HG03175 (cell line): ENCODE data around the gene CNKSR3.
A peak's percentile ranks its signal among the peaks of the same experiment; 100 is the strongest.
"Not testable (repeated sequence)": the region's sequence is repeated elsewhere in the genome, so short reads cannot be mapped to it uniquely, and the experiment has no call there.

Experiments used
- ATAC-seq: cut with Tn5 transposase; IDR thresholded peaks from one replicate; pipeline ENCODE4 v1.9.1; 2021; ENCODE audit warnings: mild to moderate bottlenecking, moderate library complexity; ENCODE audit not compliant: unreplicated experiment

The CNKSR3 gene

DNA sequence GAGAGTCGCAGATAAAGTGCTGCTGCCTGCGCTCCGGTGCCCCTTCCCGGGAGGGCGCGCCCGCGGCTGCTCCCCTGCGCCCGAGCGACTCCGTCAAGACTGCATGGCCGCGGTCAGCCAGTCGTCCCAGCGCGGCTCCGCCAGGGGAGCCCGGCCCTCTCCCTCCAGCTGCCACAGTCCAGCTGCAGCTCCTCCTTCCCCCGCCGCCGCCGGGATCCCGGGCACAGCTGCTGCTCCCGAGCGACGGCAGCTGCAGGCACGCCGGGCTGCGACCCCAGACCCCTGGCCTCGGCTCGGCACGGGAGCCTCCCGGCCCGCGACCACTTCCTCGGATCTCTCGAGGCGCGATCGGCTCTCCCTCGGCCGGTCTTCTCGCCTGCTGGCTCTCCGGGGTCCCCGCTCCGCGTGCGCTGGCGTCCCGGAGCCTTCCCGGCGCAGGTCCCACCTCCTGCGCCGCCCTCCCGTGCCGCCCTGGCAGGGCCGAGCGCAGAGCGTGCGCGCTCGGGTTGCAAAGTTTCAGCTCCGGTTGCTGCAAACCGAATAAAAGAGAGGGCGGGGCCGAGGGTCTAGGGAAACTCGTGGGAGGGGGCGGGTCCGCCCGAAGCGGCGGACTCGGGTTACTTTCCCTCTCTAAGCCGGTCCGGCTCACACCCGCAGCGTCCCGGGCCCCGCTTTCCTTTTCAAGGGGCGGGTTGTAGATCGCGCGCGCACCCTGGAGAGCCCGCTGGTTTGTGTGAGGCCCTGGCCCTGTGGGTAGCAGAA, at the start of gene CNKSR3:
CNKSR3 (minus strand) TSS at position 542 of the 762 bp plus-strand sequence. CDS start 571 bp downstream, outside the sequence.
- peak; percentile 66 for ATAC-seq

DNA sequence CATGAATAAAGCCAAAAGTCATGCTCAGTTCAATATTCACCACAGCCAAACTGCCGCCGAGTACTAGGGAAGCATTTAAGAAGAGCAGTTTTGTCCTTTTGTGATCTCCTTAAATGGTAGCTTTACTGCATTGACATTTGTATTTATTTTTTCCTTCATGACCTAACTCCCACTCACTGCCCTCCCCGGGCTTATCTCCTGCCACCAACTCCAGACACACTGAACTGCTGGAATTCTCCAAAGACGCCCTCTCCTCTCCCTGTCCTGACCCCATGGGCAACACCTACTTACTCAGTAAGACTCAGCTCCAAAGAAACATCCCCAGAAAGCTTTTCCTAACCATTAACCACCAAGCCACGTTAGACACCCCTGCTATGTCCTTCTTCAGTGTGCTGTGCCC, 48.5 kb upstream of the CNKSR3 start:
- ATAC-seq = no peak

DNA sequence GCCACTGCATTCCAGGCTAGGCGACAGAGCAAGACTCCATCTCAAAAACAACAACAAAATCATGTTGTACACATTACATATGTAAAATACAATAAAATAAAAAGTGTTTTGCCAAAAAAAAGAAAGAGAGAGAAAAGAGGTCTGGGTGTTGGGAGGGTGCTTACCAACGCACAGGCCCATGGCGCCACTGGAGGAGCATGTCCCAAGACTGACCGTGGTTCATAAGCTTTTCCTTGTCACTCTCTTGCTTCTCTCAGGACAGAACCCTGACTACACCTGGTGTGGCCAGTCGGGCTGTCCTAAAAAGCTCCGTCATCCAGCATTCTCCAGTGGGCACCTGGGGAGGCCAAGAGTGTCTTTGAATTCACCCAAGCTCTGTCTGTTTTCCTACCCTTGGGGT, 48.0 kb upstream of the CNKSR3 start:
- no peak for ATAC-seq

DNA sequence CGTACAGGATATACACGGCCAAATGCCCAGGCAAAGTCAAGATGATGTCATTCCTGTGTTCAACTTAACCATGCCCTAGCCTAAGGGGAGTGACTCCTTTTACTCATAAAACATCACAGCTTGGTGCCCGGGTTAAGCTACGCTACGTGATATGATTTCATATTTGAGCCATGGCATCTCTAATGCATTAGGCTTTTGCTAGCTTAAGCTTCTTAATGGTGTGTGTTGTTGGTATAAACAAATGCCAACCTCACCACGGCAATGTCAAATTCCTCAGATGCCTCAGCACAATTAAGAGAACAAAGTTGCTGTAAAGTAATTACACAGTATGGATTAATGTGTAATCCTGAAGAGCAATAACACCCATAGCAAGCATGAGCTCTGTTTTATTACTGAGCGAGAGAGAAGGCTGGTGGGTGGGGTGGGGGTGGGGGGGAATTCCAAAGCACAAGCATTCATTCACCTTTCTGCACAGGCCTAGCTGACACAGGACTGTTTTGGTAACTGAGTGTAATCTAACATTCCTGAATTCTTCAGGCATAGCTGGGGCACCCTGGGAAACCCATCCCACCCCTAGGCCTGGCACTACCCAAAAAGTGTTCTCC, 44.7 kb upstream of the CNKSR3 start:
- no peak for ATAC-seq

DNA sequence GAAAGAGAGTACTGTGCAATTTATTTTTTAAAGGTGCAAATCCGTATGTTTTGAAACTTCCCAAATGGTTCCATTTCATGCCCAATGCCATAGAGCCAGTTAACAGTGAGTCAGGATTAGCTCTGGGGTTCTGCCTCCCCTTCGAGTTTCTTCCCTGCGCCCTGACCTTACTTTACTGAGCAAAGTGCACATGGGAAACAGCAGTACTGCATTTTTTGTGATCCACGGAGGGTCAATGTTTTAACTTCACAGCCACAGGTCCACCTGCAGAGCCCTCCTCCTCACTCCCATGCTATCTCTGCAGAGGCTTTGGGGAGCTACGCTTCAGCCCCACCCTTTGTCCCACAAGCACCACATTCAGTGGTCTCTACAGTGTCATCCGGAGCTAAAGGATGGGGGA, 44.0 kb upstream of the CNKSR3 start:
- ATAC-seq = no peak

DNA sequence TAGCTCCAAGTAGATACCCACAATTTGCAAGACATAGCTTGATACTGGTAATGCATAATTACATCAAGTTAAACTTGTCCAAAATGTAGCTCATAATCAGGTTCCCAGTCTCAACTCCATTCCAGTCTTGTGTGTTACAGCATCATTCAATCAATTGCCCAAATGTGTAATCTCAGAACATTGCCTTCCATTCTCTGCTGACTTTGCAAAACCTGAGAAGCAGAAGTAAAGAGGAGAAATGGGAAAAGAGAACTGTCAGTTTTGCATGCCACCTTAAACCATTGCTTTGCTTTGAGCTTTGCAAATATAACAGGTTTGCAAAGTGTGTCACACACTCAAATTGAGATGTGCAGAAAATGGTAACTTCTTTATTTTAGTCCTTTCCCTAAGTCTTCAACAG, 40.3 kb upstream of the CNKSR3 start:
- no peak for ATAC-seq

DNA sequence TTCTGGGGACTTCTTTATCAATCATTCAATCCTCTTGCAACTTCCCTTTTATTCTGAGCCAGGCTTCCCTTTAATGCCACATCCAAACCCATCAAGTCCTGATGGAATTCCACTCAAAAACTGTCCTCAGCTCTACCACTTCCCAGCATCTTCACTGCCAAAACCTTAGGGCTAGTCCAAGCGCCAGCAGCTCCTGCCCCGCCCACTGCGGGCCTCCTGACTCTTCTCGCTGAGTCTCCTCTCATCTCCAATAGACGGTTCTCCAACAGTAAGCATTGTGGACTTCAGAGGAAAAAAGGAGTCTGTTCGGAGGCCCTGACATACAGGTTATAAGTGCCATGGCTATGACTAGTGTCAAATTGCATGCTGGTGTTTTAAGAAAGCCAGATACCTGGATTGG, 38.7 kb upstream of the CNKSR3 start:
- ATAC-seq = no peak

DNA sequence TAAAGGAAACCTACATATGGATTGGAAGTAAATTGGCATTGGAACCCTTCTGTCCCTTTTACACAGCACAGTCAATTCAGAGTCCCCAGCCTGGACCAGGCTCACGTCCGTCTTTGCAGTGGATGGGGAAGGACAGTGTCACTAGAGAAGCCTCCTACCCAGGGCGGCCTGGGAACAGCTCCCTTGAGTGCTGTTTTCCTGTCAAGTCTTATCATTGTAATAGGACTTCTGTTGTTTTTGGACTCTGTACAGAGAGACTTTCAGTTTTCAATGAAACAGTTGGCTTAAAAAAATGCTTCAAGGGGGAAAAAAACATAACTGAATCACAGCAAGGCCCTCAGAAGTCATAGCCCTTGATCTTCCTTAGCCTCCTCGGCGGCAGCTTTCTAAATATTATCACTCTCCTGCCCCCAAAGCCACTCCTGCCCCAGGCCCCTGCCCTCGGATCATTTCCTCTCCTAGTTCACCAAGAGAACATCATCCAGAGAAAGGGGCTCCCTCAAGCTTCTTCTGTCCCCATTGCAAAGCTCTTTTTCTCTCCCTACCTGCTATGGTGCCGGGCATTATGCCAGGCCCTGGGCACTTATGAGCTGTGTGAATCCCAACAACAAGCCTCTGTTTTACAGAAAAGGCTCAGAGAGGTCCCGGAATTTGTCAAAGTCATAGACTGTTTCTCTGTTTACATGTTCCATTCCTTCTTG, 37.8 kb upstream of the CNKSR3 start:
- ATAC-seq = no peak

DNA sequence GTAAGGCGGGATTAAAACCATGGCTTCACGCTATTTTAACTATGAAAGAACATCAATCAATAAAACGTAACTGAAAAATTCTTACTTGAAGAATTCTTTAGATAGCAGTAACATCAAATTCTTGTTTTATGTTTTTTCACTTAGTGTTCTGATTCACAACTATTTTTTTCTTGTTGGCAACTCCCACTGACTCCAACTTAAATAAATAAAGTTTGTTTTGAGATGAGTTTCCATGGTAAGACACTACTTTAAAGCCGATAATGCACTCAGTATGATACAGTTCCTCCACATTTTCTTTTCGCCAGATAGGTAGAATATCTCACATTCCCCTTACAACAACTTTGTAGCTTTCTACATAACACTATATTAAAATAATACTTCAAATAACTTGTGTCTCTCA, 33.1 kb upstream of the CNKSR3 start:
- no peak for ATAC-seq

DNA sequence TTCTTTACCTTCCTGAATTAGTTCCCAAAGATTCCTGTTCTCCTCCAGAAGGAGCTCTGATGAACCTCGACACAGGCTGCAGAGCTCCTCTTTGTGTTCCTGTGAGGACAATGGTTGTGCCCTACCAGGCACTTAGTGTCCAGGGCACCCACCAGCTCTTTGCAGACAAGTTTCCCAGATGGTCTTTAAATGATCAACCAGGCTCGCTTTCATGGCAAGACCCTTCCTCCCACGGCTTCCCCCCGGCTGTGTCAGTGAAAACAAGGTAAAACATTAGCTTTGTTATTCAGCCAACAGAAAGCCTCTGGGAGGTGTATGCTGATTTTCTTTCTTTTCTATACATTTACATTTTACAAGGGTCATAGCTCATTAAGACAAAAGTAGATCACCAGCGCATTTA, 32.3 kb upstream of the CNKSR3 start:
- no peak for ATAC-seq

DNA sequence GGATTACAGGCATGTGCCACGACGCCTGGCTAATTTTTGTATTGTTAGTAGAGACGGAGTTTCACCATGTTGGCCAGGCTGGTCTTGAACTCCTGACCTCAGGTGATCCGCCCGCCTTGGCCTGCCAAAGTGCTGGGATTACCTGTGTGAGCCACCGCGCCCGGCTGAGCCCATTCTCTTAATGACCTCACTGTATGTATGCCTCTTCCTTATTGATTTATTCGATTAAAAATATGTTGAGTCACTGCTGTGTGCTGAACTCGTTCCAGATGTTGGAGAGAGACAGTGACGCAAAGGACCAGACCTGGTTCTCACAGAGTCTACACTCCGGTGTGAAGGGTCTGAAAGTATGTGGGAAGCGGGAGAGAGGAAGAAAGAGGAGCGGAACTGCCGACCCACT, 31.4 kb upstream of the CNKSR3 start:
- ATAC-seq = not testable (repeated sequence)

DNA sequence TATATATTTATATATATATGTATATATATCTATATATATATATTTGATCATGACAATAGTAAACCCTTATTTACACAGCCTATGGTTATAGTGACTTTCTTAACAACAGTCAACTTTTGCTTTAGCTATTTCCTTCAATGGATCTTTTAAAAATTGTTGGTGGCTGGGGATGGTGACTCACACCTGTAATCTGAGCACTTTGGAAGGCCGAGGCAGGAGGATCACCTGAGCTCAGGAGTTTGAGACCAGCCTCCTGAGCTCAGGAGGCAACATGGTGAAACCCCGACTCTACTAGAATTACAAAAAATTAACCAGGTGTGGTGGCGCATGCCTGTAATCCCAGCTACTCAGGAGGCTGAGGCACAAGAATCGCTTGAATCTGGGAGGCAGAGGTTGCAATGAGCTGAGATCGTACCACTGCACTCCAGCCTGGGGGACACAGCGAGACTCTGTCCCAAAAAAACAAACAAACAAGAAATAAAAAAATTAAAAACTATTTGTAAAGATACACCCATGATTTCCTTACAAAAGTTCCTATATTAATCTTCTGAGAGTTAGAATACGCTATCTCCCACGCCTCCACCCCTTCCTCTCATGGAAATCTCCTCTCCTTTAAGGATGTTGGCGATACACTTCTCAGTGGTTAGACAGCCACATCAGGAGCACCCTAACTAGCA, 29.2 kb upstream of the CNKSR3 start:
- ATAC-seq = no peak

DNA sequence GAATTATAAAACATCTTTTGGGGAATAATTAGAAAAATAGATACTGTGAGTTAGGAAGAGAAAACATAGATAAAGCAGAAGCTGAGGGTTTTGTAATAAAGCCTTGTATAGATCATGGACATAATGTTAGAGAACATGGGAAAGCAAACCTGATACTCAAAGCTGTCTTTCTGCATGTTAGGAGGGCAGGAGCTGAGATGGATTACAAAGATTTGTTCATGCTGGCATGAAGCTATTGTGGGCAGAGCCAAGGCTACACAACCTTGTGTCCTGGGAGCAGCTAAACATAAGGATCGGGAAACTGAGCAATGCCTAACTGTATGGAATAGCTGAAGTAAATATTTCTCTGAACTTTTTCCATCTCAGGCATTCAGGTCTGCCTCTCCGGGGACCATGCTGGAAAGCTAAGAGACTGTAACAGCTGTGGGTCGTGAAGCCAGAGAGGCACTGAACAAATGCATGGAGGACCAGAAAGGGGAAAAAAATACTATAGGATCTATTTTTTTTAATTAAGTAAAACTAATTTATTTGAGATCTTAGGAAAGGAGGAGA, 28.2 kb upstream of the CNKSR3 start:
- no peak for ATAC-seq

DNA sequence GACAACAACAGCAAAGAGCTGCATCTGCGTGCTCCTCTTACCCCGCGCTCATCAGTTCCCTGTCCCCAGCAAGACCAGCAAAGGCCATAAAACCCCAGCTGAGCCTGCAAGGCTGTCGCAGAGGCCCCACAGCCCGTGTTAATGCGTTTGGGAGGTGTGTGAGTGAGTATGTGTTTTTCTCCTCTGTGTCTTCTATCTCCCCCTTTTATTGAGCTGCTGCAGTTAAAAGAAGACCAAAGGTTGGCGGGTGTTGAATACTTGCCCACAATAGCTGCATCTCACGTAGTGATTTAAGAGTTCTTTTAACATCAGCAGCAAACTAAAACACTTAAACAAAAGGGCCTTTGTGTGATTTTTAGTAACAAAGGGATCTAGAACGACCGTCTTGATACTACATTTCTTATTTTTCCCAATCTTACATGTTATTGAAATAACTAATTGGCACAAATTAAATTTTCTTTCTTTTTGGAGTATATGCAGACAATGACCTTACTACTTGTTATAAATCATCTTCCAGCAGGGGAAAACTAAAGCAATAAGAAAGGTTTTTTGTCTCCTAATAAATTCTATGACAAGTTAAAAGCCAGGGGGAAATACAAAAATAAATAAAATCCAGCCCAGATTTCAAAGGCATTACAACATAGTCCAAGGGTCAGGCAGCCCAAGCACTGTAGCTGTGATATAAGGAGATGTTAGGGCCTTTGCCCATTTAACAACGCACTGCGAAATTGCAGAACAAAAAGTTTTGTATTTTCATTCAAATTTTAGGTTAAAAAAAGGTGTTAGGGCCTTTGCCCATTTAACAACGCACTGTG, 27.2 kb upstream of the CNKSR3 start:
- no peak for ATAC-seq

DNA sequence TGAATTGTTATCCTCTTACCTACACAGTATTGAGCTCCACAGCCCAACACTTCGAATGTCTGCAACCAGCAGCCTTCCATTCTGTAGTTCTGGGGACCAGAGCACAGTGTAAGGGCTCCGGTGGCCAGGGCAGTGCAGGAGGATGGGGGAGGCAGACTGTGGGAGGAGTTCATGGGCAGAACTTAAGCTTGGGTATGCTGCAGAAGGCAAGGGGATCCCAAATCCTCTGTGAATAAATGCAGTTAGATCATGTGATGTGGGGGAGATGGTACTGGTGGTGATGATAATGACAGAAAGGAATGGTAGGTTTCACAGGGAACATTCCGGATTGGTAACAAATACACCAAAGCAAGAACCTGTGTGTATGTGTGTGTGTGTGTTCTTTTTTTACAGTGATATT, 26.5 kb upstream of the CNKSR3 start:
- ATAC-seq = no peak

DNA sequence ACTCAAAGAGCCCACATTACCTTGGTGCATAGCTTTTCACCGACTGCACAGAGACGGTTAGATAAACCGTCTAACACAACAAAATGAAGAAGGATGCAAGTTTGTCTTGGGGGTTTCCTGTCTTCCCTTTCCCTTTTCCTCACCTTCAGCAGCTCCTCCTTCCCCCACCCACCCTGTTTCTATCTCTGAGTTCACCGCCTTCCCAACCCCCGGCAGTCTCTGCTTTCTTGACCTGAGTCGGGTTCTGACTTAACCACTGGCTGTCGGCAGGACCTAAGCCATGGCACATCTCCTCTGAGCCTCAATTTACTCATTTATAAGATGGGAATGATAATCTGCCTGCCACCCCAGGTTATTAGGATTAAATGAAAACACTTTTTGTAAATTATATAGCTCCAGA, 25.8 kb upstream of the CNKSR3 start:
- ATAC-seq = no peak

DNA sequence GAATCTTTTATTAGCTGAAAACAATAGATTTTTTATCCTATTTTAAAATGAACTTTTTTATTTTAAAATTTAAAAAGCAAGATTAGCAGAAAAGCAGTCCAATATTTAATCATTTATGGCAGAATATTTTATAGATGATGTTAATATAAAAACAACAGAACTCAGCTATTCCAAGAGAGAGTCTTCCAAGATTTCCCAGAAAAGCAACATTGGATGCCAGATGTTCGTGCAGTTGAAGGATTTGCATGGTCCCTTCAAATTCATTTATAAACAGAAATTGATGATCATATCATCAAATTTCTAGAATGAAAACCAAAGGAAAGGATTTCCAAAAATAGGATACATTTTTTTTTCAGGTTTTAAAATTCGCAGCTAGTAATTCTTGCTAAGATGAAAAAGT, 25.4 kb upstream of the CNKSR3 start:
- no peak for ATAC-seq

DNA sequence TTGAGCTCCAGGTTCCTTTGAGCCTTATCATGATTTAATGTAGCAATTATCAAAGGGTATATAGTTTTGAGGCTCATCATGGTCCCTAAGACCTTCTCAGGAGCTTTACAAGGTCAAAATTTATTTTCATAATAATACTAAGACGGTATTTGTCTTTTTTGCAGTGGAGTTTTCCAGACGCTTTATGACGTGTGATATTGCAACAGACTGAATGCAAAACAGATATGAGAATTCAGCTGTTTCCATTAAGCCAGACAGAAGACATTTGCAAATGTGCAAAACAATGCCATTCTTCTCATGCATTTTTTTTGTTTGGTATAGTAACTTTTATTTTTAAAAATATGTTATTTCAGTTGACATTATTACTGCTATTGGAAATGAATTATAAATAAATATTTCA, 24.7 kb upstream of the CNKSR3 start:
- no peak for ATAC-seq

DNA sequence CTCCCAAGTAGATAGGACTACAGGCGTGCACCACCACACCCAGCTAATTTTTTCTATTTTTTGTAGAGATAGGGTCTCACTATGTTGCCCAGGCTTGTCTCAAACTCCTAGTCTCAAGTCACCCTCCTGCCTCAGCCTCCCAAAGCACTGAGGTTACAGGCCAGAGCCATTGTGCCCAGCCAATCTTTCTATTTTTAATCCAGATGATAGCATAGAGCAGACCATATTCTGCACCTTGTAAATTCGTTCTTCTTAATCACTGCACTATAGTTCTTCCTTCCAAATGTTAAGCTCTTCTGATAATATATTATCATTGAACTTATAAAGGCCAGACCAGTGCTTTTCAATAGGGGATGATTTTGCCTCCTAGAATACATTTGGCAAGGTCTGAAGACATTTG, 24.0 kb upstream of the CNKSR3 start:
- no peak for ATAC-seq

DNA sequence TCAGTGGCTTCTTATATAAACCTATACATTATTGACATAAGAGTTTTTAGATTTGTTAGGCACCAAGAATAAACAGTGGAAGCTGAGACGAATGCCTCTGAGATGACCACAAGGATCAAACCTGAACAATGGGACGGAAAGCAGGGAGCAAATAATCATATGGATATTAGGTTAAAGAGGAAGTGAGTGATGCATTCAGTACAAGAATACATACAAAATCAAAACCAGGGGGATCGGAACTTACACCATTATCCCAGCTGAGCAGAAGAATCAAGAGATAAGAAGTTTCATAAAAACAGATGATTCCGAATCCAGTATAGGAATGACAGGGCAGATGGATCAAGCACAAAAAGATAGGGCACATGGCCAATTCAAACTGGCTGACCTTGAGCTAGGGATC, 21.9 kb upstream of the CNKSR3 start:
- no peak for ATAC-seq

DNA sequence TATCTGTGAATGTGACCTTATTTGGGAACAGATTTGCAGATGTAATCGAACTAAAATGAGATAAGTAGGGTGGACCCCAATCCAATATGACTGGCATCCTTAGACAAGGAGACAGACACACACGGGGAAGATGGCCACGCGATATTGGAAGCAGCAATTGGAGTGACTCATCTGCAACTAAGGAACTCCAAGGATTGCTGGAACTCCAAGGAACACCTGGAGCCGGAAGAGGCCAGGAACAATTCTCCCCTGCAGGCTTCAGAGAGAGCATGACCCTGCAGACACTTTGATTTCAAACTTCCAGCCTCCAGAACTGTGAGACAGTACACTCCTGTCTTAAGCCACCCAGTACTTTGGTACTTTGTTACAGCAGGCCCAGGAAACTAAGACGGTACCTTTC, 19.5 kb upstream of the CNKSR3 start:
- no peak for ATAC-seq
